K562 (cell line): ENCODE measurements around the gene OR1B1. TPM values are rescaled to one million over a fixed set of nuclear protein-coding genes. Genes with fewer than 3 reads are reported as not detected.

Experiments used
- ATAC-seq: fragments of 200-7000 bp; cut with Tn5 transposase; 3 replicates; pipeline ENCODE4 v1.9.1; 2020; ENCODE audit warnings: moderate library complexity
- BruUV-seq: library from RNA; stranded (reverse); fragments of 400-500 nt; replicated peaks from 2 replicates; lab custom pipeline; 2021; lab: Mats Ljungman, UMichigan
- CTCF ChIA-PET: fragments of 300-600 bp; formaldehyde crosslinking; extraction: SDS; loops from one replicate; lab custom pipeline; 2021; ENCODE audit warnings: low intra/inter-chr PET ratio; lab: Yijun Ruan, JAX
- POLR2A ChIA-PET: fragments of 300-600, 350-650 bp; sonication (Branson Sonifier 250); formaldehyde crosslinking; extraction: SDS; loops from one replicate; lab custom pipeline; 2021; ENCODE audit warnings: antibody characterized with exemption, inconsistent platforms; lab: Yijun Ruan, JAX
- DNase-seq, 4 experiments: peaks; one replicate each; pipeline versions ENCODE4 v3.0.0 to v3.0.0-alpha.2; 2011 to 2018; ENCODE audit warnings: low spot score in 3 of 4, mixed read lengths in 3 of 4; ENCODE audit errors: extremely low read depth in 1 of 4
- FAIRE-seq: peaks from 2 replicates; lab custom pipeline; 2011; peaks lifted over from hg19 to GRCh38; lab: Jason Lieb, UNC
- H2AFZ ChIP-seq: 2 replicates; pipeline ENCODE4 v1.6.0; 2011; ENCODE audit warnings: low read depth, low read length, control low read depth, inconsistent platforms
- H3K27ac ChIP-seq: fragments of 200-600 bp; 3 replicates; pipeline ENCODE4 v1.8.0; 2011; ENCODE audit warnings: low read depth, mild to moderate bottlenecking, control low read depth, inconsistent platforms, low read length, moderate library complexity, mixed read lengths; ENCODE audit errors: extremely low read depth
- H3K27me3 ChIP-seq, 2 experiments: fragments of 300-600 bp in 1 of 2; 2 replicates in 1 of 2; 3 replicates in 1 of 2; pipeline versions ENCODE4 v1.6.0 to v1.8.0; 2011; ENCODE audit warnings: inconsistent platforms in 2 of 2, low read length in 2 of 2, mild to moderate bottlenecking in 1 of 2, mixed read lengths in 1 of 2, moderate library complexity in 1 of 2; ENCODE audit not compliant: control insufficient read depth in 2 of 2, insufficient read depth in 2 of 2
- H3K36me3 ChIP-seq: fragments of 300-600 bp; 3 replicates; pipeline ENCODE4 v1.8.0; 2011; ENCODE audit warnings: mild to moderate bottlenecking, low read length, inconsistent platforms; ENCODE audit not compliant: control insufficient read depth, insufficient read depth
- H3K4me1 ChIP-seq, 2 experiments: fragments of 200-600 bp in 1 of 2; replicated peaks in 1 of 2; 2 replicates in 1 of 2; 3 replicates in 1 of 2; pipeline versions ENCODE4 v1.5.1 to v1.8.0; 2011; ENCODE audit warnings: inconsistent platforms in 2 of 2, low read length in 2 of 2, mild to moderate bottlenecking in 1 of 2, mixed read lengths in 1 of 2, moderate library complexity in 1 of 2; ENCODE audit not compliant: control insufficient read depth in 2 of 2, insufficient read depth in 2 of 2
- H3K4me2 ChIP-seq: 2 replicates; pipeline ENCODE4 v1.6.1; 2011; ENCODE audit warnings: low read length, control low read depth, inconsistent platforms, mixed read lengths; ENCODE audit not compliant: insufficient read depth
- H3K4me3 ChIP-seq: fragments of 200-600 bp; sonication (generic), shearing (Covaris generic); 2 replicates; pipeline ENCODE4 v1.5.1; 2016; ENCODE audit warnings: control low read depth, inconsistent platforms
- H3K79me2 ChIP-seq: fragments of 200-600 bp; 3 replicates; pipeline ENCODE4 v1.8.0; 2011; ENCODE audit warnings: low read length, inconsistent platforms; ENCODE audit not compliant: control insufficient read depth, insufficient read depth
- H3K9ac ChIP-seq, 2 experiments: 2 replicates each; pipeline versions ENCODE4 v1.6.0 to v1.6.1; 2011; ENCODE audit warnings: low read depth in 2 of 2, low read length in 2 of 2, control low read depth in 1 of 2, inconsistent platforms in 1 of 2, mild to moderate bottlenecking in 1 of 2, mixed read lengths in 1 of 2; ENCODE audit not compliant: insufficient read depth in 1 of 2
- H3K9me1 ChIP-seq: one replicate; pipeline ENCODE4 v1.6.0; 2011; ENCODE audit warnings: inconsistent platforms, mild to moderate bottlenecking, low read length, moderate library complexity; ENCODE audit not compliant: control insufficient read depth, insufficient read depth
- H3K9me3 ChIP-seq: replicated peaks from 2 replicates; pipeline ENCODE4 v1.5.1; 2011; ENCODE audit warnings: low read depth, low read length, inconsistent platforms; ENCODE audit not compliant: control insufficient read depth, insufficient read depth
- H4K20me1 ChIP-seq: replicated peaks from 2 replicates; pipeline ENCODE4 v1.6.1; 2011; ENCODE audit warnings: low read length, inconsistent platforms, mixed read lengths; ENCODE audit not compliant: control insufficient read depth, insufficient read depth
- CBX1 ChIP-seq: sonication (generic); IDR thresholded peaks from 2 replicates; pipeline ENCODE4 v1.6.1; 2016; ENCODE audit warnings: antibody characterized with exemption, low read depth, mild to moderate bottlenecking
- CBX5 ChIP-seq: IDR thresholded peaks from 2 replicates; pipeline ENCODE4 v1.6.1; 2014; ENCODE audit warnings: low read depth, borderline replicate concordance
- COPS2 ChIP-seq: fragments of 450-650 bp; conservative IDR thresholded peaks from 2 replicates; pipeline ENCODE4 v1.6.1; 2016; ENCODE audit warnings: mild to moderate bottlenecking, moderate library complexity
- GTF2A2 ChIP-seq: IDR thresholded peaks from 2 replicates; pipeline ENCODE4 v1.6.1; 2016; ENCODE audit warnings: mild to moderate bottlenecking, missing genetic modification characterization, missing compliant biosample characterization
- HDAC6 ChIP-seq: IDR thresholded peaks from 2 replicates; pipeline ENCODE4 v1.6.1; 2012; ENCODE audit warnings: low read depth, mild to moderate bottlenecking, control low read depth, inconsistent platforms, low read length, moderate library complexity
- MTA2 ChIP-seq: fragments of 450-650 bp; IDR thresholded peaks from 2 replicates; pipeline ENCODE4 v1.6.1; 2016; ENCODE audit warnings: low read depth
- TRIM24 ChIP-seq, 2 experiments: fragments of 450-650 bp; IDR thresholded peaks; 2 replicates each; pipeline ENCODE4 v1.6.1; 2016
- TRIM28 ChIP-seq: fragments of 450-650 bp; IDR thresholded peaks from 2 replicates; pipeline ENCODE4 v1.6.1; 2017
- ZNF274 ChIP-seq: IDR thresholded peaks from 2 replicates; pipeline ENCODE4 v1.6.1; 2011; ENCODE audit warnings: low read depth, mild to moderate bottlenecking, low read length, moderate library complexity, borderline replicate concordance
- ZNF766 ChIP-seq: fragments of 200-800 bp; sonication (Bioruptor generic); conservative IDR thresholded peaks from 2 replicates; pipeline ENCODE4 v1.6.1; 2016; ENCODE audit warnings: missing genetic modification characterization, missing compliant biosample characterization
- in situ Hi-C: fragments of 300-500 bp; cut with MboI; formaldehyde crosslinking; loops from 4 replicates; pipeline ENCODE4 v1.15.0; 2018; ENCODE audit warnings: inconsistent platforms, mixed read lengths
- intact Hi-C: fragments of 100-400 bp; cut with micrococcal nuclease; formaldehyde crosslinking; loops from 2 replicates; pipeline ENCODE4 v1.14.2; 2022
- polyA plus RNA-seq, 8 experiments: library from polyadenylated mRNA; depleted of rRNA in 4 of 8; stranded (reverse) in 5 of 8; unstranded in 3 of 8; fragments of >200 nt; fragmentation: Nextera tagmentation in 2 of 8; fragmentation: Illumina TruSeq in 1 of 8; extraction: Ambion mirVana in 2 of 8; extraction: Trizol in 1 of 8; gene quantifications; 2 replicates each; pipeline versions ENCODE4 v1.2.1 to v1.2.3, GENCODE V29; 2011 to 2014; ENCODE audit warnings: inconsistent platforms in 1 of 8, missing spikeins in 1 of 8
- total RNA-seq, 7 experiments: library from RNA; depleted of rRNA in 6 of 7; stranded (reverse); fragments of >200 nt in 6 of 7; fragmentation: Illumina TruSeq in 2 of 7; extraction: Trizol in 2 of 7; gene quantifications; 2 replicates each; pipeline versions ENCODE4 v1.2.1 to v1.2.3, GENCODE V29; 2011 to 2021; ENCODE audit warnings: low replicate concordance in 1 of 7

OR1B1 gene
- total and polyA plus RNA-seq, 9 of the 15 experiments (the other 6 are each of a cell fraction or from before 2014, with no cell fraction given), result not detected

DNA sequence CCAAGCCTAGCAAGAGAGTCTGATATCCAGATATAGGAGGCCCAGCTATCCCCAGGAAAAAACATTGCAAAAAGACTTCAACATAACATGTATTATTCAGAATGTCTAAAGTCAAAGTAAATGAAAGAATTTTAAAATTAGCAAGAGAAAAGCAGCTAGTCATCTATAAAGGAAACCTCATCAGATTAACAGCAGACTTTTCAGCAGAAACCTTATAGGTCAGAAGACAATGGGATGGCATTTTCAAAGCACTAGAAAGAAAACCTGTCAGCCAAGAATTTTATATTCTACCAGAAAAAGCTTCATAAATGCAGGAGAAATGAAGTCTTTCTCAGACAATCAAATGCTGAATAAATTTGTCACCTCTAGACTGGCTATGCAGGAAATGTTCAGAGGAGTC, 27.4 kb upstream of the OR1B1 start:
- intact Hi-C loops (no loop called here), in situ Hi-C loops (no loop called here)
- Histone ChIP-seq H3K4me3 (no peak overlapping the region), H3K9ac (no peak overlapping the region), H3K9me1 (no peaks in the 10 kb centered on the region), H3K4me1 (no peaks in the 10 kb centered on the region), H3K4me2 (no peak overlapping the region), H3K9me3 (no peaks in the 10 kb centered on the region), H3K27ac (no peak overlapping the region), H3K79me2 (no peaks in the 10 kb centered on the region), H2AFZ (no peak overlapping the region), H3K27me3 (no peaks in the 10 kb centered on the region), H3K36me3 (no peaks in the 10 kb centered on the region), H4K20me1 (no peaks in the 10 kb centered on the region)
- DNase-seq, result no peak
- ATAC-seq, result no peak
- TF ChIP-seq CBX1 (no peak), GTF2A2 (tag) (no peak), ZNF274 (no peak), CBX5 (peak; percentile 53; the same call in 1 of the 2 replicates), HDAC6 (no peak), MTA2 (no peak), TRIM24 (IDR thresholded peaks at IDR 0.05) (0 out of 4 replicates have a peak, but pooled peaks of 1 of the 2 experiments have one; percentile 25), ZNF766 (0 out of 2 replicates have a peak, but pooled peaks have one; percentile 62), COPS2 (no peak), TRIM28 (peak; percentile 54; the same call in 1 of the 2 replicates)
- no peak for FAIRE-seq
- CTCF ChIA-PET, result no interaction called here
- no TSS peak for BruUV-seq
- POLR2A ChIA-PET, result interaction anchor here (1.2 kb wide), 1 partner anchor 22 kb away, joined by 3 read pairs; no protein-coding TSS in a partner anchor
